ENCODE measurements around the gene DMRT1.

DMRT1 gene

GRCh38 chr9:1001838-1002237 is 160.3 kb downstream of the DMRT1 start:
- DNase-seq: no peak
- TF ChIP-seq POLR2A (IDR thresholded peaks at IDR 0.05; ENCODE audit: low read length) (no peak), GATA1 (IDR thresholded peaks at IDR 0.05; ENCODE audit: low read depth, low read length) (no peak)

GRCh38 chr9:1002678-1003077 is 161.2 kb downstream of the DMRT1 start:
- no peak for DNase-seq
- no peak for TF ChIP-seq POLR2A (IDR thresholded peaks at IDR 0.05; ENCODE audit: low read length)
- no peak for TF ChIP-seq GATA1 (IDR thresholded peaks at IDR 0.05; ENCODE audit: low read depth, low read length)

- no peak for TF ChIP-seq POLR2A (IDR thresholded peaks at IDR 0.05; ENCODE audit: low read length)
- no peak for TF ChIP-seq GATA1 (IDR thresholded peaks at IDR 0.05; ENCODE audit: low read depth, low read length)
- peak; percentile 19 to 38 for DNase-seq
Measured at GRCh38 chr9:1005043-1005667, 163.7 kb downstream of the DMRT1 start.

GRCh38 chr9:1007312-1007711 is 165.8 kb downstream of the DMRT1 start:
- DNase-seq: no peak
- TF ChIP-seq GATA1 (IDR thresholded peaks at IDR 0.05; ENCODE audit: low read depth, low read length) (no peak), POLR2A (IDR thresholded peaks at IDR 0.05; ENCODE audit: low read length) (no peak)

GRCh38 chr9:1008216-1008615 is 166.7 kb downstream of the DMRT1 start:
- DNase-seq: no peak
- no peak for TF ChIP-seq GATA1 (IDR thresholded peaks at IDR 0.05; ENCODE audit: low read depth, low read length)
- TF ChIP-seq POLR2A (IDR thresholded peaks at IDR 0.05; ENCODE audit: low read length): no peak

- peak; percentile 68 to 84 for DNase-seq
- no peak for TF ChIP-seq GATA1 (IDR thresholded peaks at IDR 0.05; ENCODE audit: low read depth, low read length)
- TF ChIP-seq POLR2A (IDR thresholded peaks at IDR 0.05; ENCODE audit: low read length): no peak
Measured at GRCh38 chr9:1009101-1009707, 167.7 kb downstream of the DMRT1 start.

- no peak for DNase-seq
- TF ChIP-seq POLR2A (IDR thresholded peaks at IDR 0.05; ENCODE audit: low read length) (no peak), GATA1 (IDR thresholded peaks at IDR 0.05; ENCODE audit: low read depth, low read length) (no peak)
Measured at GRCh38 chr9:1013021-1013420, 171.5 kb downstream of the DMRT1 start.

GRCh38 chr9:1014225-1014624 is 172.7 kb downstream of the DMRT1 start:
- no peak for TF ChIP-seq POLR2A (IDR thresholded peaks at IDR 0.05; ENCODE audit: low read length)
- TF ChIP-seq GATA1 (IDR thresholded peaks at IDR 0.05; ENCODE audit: low read depth, low read length): no peak
- no peak for DNase-seq

GRCh38 chr9:1014640-1015039 is 173.1 kb downstream of the DMRT1 start:
- TF ChIP-seq GATA1 (IDR thresholded peaks at IDR 0.05; ENCODE audit: low read depth, low read length) (no peak), POLR2A (IDR thresholded peaks at IDR 0.05; ENCODE audit: low read length) (no peak)
- no peak for DNase-seq

- DNase-seq: peak; percentile 3 to 5
- no peak for TF ChIP-seq GATA1 (IDR thresholded peaks at IDR 0.05; ENCODE audit: low read depth, low read length)
- no peak for TF ChIP-seq POLR2A (IDR thresholded peaks at IDR 0.05; ENCODE audit: low read length)
Measured at GRCh38 chr9:1018121-1018520, 176.6 kb downstream of the DMRT1 start.
